Thyroid gland (tissue), 4 donors: ENCODE results near the gene F2R. TPM values are rescaled to one million over a fixed set of nuclear protein-coding genes. Genes with fewer than 3 reads are reported as not detected.

Experiments used
- DNase-seq, 2 donors: peaks; one replicate each; pipeline ENCODE4 v3.0.0-alpha.2; 2019
- H3K27ac ChIP-seq, 3 donors: fragments of 200-600 bp; sonication (generic); 1 replicate in 2 of 3; 2 replicates in 1 of 3; pipeline ENCODE4 v1.5.1; 2016 to 2019; ENCODE audit warnings: mild to moderate bottlenecking in 1 of 3, moderate library complexity in 1 of 3
- H3K27me3 ChIP-seq: fragments of 200-600 bp; sonication (generic); one replicate; pipeline ENCODE4 v1.5.1; 2019
- H3K36me3 ChIP-seq, 2 donors: fragments of 200-600 bp; sonication (generic); one replicate each; pipeline ENCODE4 v1.5.1; 2016 to 2019
- H3K4me1 ChIP-seq, 2 donors: fragments of 200-600 bp; sonication (generic); one replicate each; pipeline ENCODE4 v1.5.1; 2017 to 2019
- H3K4me3 ChIP-seq, 3 donors: fragments of 200-600 bp; sonication (generic); replicated peaks in 1 of 3; 1 replicate in 2 of 3; 2 replicates in 1 of 3; pipeline ENCODE4 v1.5.1; 2016; ENCODE audit warnings: mild to moderate bottlenecking in 1 of 3
- H3K9me3 ChIP-seq: fragments of 200-600 bp; sonication (generic); one replicate; pipeline ENCODE4 v1.5.1; 2017
- POLR2A ChIP-seq, 2 donors: fragments of 450-650 bp; IDR thresholded peaks; one replicate each; pipeline ENCODE4 v1.6.1; 2017; ENCODE audit warnings: antibody characterized with exemption in 2 of 2, mild to moderate bottlenecking in 2 of 2, moderate library complexity in 1 of 2
- WGBS, 2 donors: methylation state at CpG; one replicate each; pipeline ENCODE4 v1.1.5; 2017; 5-methylcytosine and 5-hydroxymethylcytosine counted together
- intact Hi-C: fragments of 100-400 bp; cut with DNase I; formaldehyde crosslinking; loops from one replicate; pipeline ENCODE4 v1.15.1; 2023
- total RNA-seq, 4 donors: library from RNA; depleted of rRNA; stranded (reverse); fragments of >200 nt; gene quantifications; one replicate each; pipeline ENCODE4 v1.2.3, GENCODE V29; 2016
- TF ChIP-seq, protein P1 (sequence below), 6 experiments: fragments of 200-600 bp in 3 of 6; fragments of 450-650 bp in 3 of 6; sonication (generic) in 3 of 6; IDR thresholded peaks; one replicate each; pipeline ENCODE4 v1.5.1; 2016 to 2019; ENCODE audit warnings: antibody characterized with exemption in 6 of 6, mild to moderate bottlenecking in 2 of 6, inconsistent platforms in 1 of 6, moderate library complexity in 1 of 6

The F2R gene
- total RNA-seq, 4 donors from 2014 or later = 5.7 to 27.9 (median 8.8) TPM

DNA sequence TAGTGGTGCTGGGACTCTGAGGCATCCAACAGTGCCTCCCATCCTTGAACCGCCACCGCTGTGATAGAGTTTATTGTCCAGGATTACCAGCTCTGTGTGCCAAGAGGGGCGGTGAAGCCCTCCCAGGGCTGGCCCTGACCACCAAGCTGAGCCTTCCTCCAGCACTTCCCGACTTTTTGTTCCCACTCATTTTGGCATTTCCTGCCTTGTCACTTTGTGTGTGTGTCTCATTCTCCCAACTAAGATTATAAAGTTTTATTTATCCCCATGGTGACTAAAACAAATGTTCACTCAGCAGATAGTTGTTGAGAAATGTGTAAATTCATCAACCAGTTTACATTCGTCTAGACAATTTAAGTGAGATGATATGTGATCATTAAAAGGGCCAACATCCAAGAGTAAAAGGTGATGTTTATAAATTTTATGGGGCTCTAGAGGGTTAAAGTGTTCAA, 2.5 kb downstream of the F2R start:
- no peak for DNase-seq
- Histone ChIP-seq H3K36me3 (no peaks in the 10 kb centered on the region), H3K27ac (no peak overlapping the region), H3K4me1 (peaks cover 6 to 9% of the 10 kb centered on the region in 2 donors), H3K4me3 (no peak overlapping the region), H3K27me3 (no peaks in the 10 kb centered on the region), H3K9me3 (no peaks in the 10 kb centered on the region)
- intact Hi-C loops = loop anchor here (10.0 kb wide), 1 partner anchor 56 kb away; no protein-coding TSS in a partner anchor
- no peak for TF ChIP-seq POLR2A (IDR thresholded peaks at IDR 0.05)
- TF ChIP-seq, protein P1, sequence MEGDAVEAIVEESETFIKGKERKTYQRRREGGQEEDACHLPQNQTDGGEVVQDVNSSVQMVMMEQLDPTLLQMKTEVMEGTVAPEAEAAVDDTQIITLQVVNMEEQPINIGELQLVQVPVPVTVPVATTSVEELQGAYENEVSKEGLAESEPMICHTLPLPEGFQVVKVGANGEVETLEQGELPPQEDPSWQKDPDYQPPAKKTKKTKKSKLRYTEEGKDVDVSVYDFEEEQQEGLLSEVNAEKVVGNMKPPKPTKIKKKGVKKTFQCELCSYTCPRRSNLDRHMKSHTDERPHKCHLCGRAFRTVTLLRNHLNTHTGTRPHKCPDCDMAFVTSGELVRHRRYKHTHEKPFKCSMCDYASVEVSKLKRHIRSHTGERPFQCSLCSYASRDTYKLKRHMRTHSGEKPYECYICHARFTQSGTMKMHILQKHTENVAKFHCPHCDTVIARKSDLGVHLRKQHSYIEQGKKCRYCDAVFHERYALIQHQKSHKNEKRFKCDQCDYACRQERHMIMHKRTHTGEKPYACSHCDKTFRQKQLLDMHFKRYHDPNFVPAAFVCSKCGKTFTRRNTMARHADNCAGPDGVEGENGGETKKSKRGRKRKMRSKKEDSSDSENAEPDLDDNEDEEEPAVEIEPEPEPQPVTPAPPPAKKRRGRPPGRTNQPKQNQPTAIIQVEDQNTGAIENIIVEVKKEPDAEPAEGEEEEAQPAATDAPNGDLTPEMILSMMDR (IDR thresholded peaks at IDR 0.05) = no peak
- WGBS, 2 donors = 84 to 89% methylated on average over 5 of the region's 5 CpGs

GRCh38 chr5:76718880-76719279, 3.0 kb downstream of the F2R start:
- intact Hi-C loops = loop anchor here (10.0 kb wide), 1 partner anchor 56 kb away; no protein-coding TSS in a partner anchor
- H3K27ac ChIP-seq = no peak overlapping the region
- 89 to 94% methylated on average over 4 of the region's 4 CpGs for WGBS, 2 donors
- no peak for DNase-seq
- no peaks in the 10 kb centered on the region for H3K9me3 ChIP-seq
- H3K27me3 ChIP-seq = no peaks in the 10 kb centered on the region
- H3K4me3 ChIP-seq = no peak overlapping the region
- TF ChIP-seq, protein P1 (IDR thresholded peaks at IDR 0.05) = no peak
- no peak for TF ChIP-seq POLR2A (IDR thresholded peaks at IDR 0.05)
- H3K36me3 ChIP-seq = no peaks in the 10 kb centered on the region
- H3K4me1 ChIP-seq = peaks cover 6 to 9% of the 10 kb centered on the region in 2 donors

- Histone ChIP-seq H3K27me3 (no peaks in the 10 kb centered on the region), H3K36me3 (no peaks in the 10 kb centered on the region), H3K4me3 (no peak overlapping the region), H3K4me1 (peaks cover 4 to 6% of the 10 kb centered on the region in 2 donors), H3K27ac (no peak overlapping the region), H3K9me3 (no peaks in the 10 kb centered on the region)
- intact Hi-C loops = no loop called here
- 66 to 69% methylated on average over 10 of the region's 10 CpGs for WGBS, 2 donors
- TF ChIP-seq POLR2A (IDR thresholded peaks at IDR 0.05) = no peak
- TF ChIP-seq, protein P1 (IDR thresholded peaks at IDR 0.05) = no peak
- DNase-seq = no peak
These were observed 5.2 kb downstream of the F2R start for GRCh38 chr5:76720988-76721569.

DNA sequence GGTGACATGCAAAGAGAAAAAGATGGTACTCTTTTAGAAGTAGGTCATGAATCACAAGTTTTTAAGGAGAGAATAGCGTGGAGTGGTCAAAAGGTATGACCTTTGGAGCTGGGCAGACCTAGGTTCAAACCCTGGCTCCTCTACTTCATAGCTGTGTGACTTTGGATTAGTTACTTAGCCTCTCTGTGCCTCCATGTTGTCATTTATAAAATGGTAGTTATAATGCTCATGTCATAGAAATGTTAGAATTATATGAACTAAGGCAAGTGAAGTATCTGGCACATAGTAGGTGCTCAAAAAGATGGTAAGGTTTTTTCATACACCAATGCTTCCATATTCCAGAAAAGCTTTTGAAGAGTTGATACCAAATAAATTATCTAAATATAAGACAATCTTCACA, 7.3 kb downstream of the F2R start:
- Histone ChIP-seq H3K27ac (no peak overlapping the region), H3K9me3 (no peaks in the 10 kb centered on the region), H3K36me3 (no peaks in the 10 kb centered on the region), H3K27me3 (no peaks in the 10 kb centered on the region), H3K4me3 (no peak overlapping the region), H3K4me1 (no peaks in the 10 kb centered on the region)
- intact Hi-C loops = no loop called here
- no peak for DNase-seq
- TF ChIP-seq, protein P1 (IDR thresholded peaks at IDR 0.05) = no peak
- no peak for TF ChIP-seq POLR2A (IDR thresholded peaks at IDR 0.05)
- 81 to 97% methylated on average over 1 of the region's 1 CpG for WGBS, 2 donors

DNA sequence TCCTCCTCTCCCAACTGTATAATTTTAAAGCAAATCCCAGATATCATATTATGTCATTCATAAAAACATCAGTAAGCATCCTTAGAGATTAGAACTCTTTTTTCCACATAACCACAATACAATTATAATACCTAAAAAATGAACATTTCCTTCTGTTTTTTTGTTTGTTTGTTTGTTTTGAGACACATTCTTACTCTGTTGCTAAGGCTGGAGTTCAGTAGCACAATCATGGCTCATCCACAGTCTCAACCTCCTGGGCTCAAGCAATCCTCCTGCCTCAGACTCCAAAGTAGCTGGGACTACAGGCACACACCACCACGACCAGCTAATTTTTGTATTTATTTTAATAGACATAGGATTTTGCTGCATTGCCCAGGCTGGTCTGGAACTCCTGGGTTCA, 8.0 kb downstream of the F2R start:
- 79 to 91% methylated on average over 1 of the region's 1 CpG for WGBS, 2 donors
- Histone ChIP-seq H3K27me3 (no peaks in the 10 kb centered on the region), H3K27ac (no peak overlapping the region), H3K36me3 (no peaks in the 10 kb centered on the region), H3K4me3 (no peak overlapping the region), H3K9me3 (no peaks in the 10 kb centered on the region), H3K4me1 (no peaks in the 10 kb centered on the region)
- no peak for TF ChIP-seq POLR2A (IDR thresholded peaks at IDR 0.05)
- TF ChIP-seq, protein P1 (IDR thresholded peaks at IDR 0.05) = no peak
- DNase-seq = no peak
- intact Hi-C loops = no loop called here
